Astrocyte of the spinal cord (primary cell): ENCODE results near the gene OR10H2.

Experiments
- DNase-seq: peaks from one replicate; pipeline ENCODE4 v3.0.0; 2011; ENCODE audit warnings: low read depth, low spot score
- H3K4me3 ChIP-seq: 2 replicates; pipeline ENCODE4 v1.5.1; 2011; ENCODE audit warnings: low read depth, mild to moderate bottlenecking, low read length, moderate library complexity
- in situ Hi-C: cut with HindIII; loops from 2 replicates; pipeline ENCODE4 v1.10.0; 2017; ENCODE audit warnings: low sequenced_read_pairs
- TF ChIP-seq, protein P1 (sequence below): IDR thresholded peaks from 2 replicates; pipeline ENCODE4 v1.5.1; 2012; ENCODE audit warnings: low read depth, mild to moderate bottlenecking, low read length, inconsistent platforms

Gene OR10H2

GRCh38 chr19:15722956-15723355 is 4.9 kb upstream of the OR10H2 start:
- no peak for DNase-seq
- no peak overlapping the region for H3K4me3 ChIP-seq
- TF ChIP-seq, protein P1, sequence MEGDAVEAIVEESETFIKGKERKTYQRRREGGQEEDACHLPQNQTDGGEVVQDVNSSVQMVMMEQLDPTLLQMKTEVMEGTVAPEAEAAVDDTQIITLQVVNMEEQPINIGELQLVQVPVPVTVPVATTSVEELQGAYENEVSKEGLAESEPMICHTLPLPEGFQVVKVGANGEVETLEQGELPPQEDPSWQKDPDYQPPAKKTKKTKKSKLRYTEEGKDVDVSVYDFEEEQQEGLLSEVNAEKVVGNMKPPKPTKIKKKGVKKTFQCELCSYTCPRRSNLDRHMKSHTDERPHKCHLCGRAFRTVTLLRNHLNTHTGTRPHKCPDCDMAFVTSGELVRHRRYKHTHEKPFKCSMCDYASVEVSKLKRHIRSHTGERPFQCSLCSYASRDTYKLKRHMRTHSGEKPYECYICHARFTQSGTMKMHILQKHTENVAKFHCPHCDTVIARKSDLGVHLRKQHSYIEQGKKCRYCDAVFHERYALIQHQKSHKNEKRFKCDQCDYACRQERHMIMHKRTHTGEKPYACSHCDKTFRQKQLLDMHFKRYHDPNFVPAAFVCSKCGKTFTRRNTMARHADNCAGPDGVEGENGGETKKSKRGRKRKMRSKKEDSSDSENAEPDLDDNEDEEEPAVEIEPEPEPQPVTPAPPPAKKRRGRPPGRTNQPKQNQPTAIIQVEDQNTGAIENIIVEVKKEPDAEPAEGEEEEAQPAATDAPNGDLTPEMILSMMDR = no peak
- in situ Hi-C loops = no loop called here

DNA sequence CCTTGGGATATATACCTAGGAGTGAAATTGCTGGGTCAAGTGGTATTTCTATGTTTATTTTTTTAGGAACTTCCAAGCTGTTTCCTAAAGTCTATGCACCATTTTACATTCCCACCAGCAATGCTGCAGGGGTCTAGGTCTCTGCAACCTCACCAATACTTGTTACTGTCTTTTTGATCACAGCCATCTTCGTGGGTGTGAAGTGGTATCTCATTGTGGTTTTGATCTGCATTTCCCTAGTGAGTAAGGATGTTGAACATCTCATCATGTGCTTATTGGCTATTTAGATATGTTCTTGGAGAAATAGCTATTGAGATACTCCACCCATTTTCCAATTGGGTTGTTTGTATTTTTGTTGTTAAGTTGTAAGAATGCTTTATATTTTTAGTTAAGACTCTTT is 2.7 kb downstream of the OR10H2 start:
- no peak overlapping the region for H3K4me3 ChIP-seq
- TF ChIP-seq, protein P1 = no peak
- in situ Hi-C loops = no loop called here
- DNase-seq = no peak

GRCh38 chr19:15732388-15732787 is 4.6 kb downstream of the OR10H2 start:
- TF ChIP-seq, protein P1 = no peak
- no peak overlapping the region for H3K4me3 ChIP-seq
- in situ Hi-C loops = no loop called here
- DNase-seq = no peak

- TF ChIP-seq, protein P1 = no peak
- in situ Hi-C loops = no loop called here
- no peak for DNase-seq
- no peak overlapping the region for H3K4me3 ChIP-seq
Observed at GRCh38 chr19:15733895-15734294, 6.1 kb downstream of the OR10H2 start.

DNA sequence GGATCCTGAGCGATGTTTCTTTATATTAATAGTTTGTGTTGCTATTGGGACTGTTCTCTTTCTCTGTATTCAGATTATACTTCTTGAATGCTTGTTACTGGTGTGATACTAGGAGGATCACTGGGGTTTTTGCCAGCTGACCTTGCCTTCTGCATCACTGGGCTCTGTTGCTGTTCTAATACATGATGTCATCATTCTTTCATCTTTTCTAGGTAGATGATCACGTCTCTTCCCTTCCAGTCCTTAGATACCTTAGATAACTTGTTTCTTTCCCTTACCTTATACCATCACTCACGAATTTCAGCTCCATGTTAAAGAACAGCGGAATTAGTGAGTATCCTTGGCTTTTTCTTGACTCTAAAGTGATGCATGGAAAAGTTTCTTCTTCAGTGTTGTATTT is 9.9 kb downstream of the OR10H2 start, which contains the start of gene OR10H3:
OR10H3 (plus strand) TSS at position 264 of the 400 bp plus-strand sequence. CDS start 3,408 bp downstream, outside the sequence.
- in situ Hi-C loops = no loop called here
- TF ChIP-seq, protein P1 = no peak
- DNase-seq = no peak
- H3K4me3 ChIP-seq = no peak within 1 kb of the TSS

DNA sequence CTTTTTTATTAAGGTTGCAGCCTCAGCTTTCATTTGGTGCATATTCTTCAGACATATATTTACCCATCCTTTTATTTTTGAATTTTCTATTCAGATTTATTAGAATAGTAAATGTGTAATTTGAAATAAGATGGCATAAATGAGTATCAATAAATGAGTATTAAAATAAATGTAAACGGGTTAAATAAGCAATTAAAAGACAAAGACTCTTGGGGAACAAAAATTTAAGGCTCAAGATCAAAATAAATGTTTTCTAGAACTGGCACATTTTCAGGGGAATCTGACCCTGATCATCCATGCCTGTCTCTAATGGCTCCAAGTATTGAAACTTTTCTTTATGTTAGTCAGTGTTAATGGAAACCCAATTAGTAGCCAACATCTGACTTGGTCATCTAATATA is 13.0 kb downstream of the OR10H2 start:
- in situ Hi-C loops = no loop called here
- H3K4me3 ChIP-seq = no peak overlapping the region
- DNase-seq = no peak
- TF ChIP-seq, protein P1 = no peak

DNA sequence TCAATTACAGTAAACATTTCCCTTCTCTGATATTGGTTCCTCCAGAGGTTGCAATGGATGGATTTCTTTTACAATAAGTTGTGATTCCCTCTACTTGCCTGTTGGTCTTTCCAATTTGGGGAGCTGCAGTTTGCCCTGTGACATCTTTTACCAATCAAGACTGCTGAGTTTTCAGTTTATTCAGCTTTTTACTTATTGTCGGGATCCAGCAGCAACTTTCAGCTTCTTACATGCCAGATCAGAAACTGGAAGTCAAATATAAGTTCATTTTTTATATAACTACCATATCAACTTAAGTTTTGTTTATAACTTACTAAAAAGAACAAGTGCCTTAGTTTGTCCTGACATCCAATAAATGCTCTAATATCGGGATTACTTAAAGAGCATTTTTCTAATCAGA is 20.4 kb downstream of the OR10H2 start:
- DNase-seq = no peak
- in situ Hi-C loops = no loop called here
- TF ChIP-seq, protein P1 = no peak
- no peak overlapping the region for H3K4me3 ChIP-seq
